HCT116 (cell line): ENCODE results near the gene UTRN. TPM values are rescaled to one million over a fixed set of nuclear protein-coding genes. Genes with fewer than 3 reads are reported as not detected.

ENCODE experiments used
- ATAC-seq: fragments of 200-7000 bp; cut with Tn5 transposase; 2 replicates; pipeline ENCODE4 v1.9.1; 2020; ENCODE audit warnings: mild to moderate bottlenecking, moderate library complexity
- BruUV-seq: library from RNA; stranded (reverse); fragments of 400-500 nt; replicated peaks from 2 replicates; lab custom pipeline; 2021; lab: Mats Ljungman, UMichigan
- CTCF ChIA-PET: fragments of 300-600 bp; sonication (Branson Sonifier 250); formaldehyde crosslinking; loops from one replicate; lab custom pipeline; 2021; ENCODE audit warnings: antibody characterized with exemption; lab: Charles Lee
- POLR2A ChIA-PET: fragments of 300-600, 350-600 bp; sonication (Branson Sonifier 250); formaldehyde crosslinking; loops from one replicate; lab custom pipeline; 2021; ENCODE audit warnings: antibody characterized with exemption; lab: Charles Lee
- RAD21 ChIA-PET, 2 experiments: fragments of 300-600 bp; sonication (Branson Sonifier 250); formaldehyde crosslinking; loops; one replicate each; lab custom pipeline; 2023; ENCODE audit warnings: low total read pairs in 2 of 2; ENCODE audit not compliant: uncharacterized antibody in 2 of 2, unreplicated experiment in 2 of 2, low non-redundant PET in 1 of 2; lab: Charles Lee
- DNase-seq: peaks from one replicate; pipeline ENCODE4 v3.0.0-alpha.2; 2010; ENCODE audit warnings: low read depth, low spot score
- H2AFZ ChIP-seq: fragments of 200-600 bp; shearing (Covaris generic), sonication (generic); 2 replicates; pipeline ENCODE4 v1.6.1; 2017; ENCODE audit warnings: low read depth, mixed run types, mixed read lengths, antibody characterized with exemption, low read length; ENCODE audit not compliant: poor library complexity, severe bottlenecking
- H3K27ac ChIP-seq: 2 replicates; pipeline ENCODE4 v1.5.1; 2012; ENCODE audit warnings: low read depth, low read length
- H3K27me3 ChIP-seq: fragments of 200-600 bp; sonication (generic); 2 replicates; pipeline ENCODE4 v1.6.1; 2016; ENCODE audit warnings: mixed run types, low read length, mixed read lengths; ENCODE audit not compliant: insufficient read depth
- H3K36me3 ChIP-seq, 2 experiments: fragments of 200-500 bp in 1 of 2; fragments of 200-600 bp in 1 of 2; sonication (Bioruptor generic) in 1 of 2; sonication (generic) in 1 of 2; 2 replicates each; pipeline versions ENCODE4 v1.5.1 to v1.6.1; 2014 to 2016; ENCODE audit warnings: low read length in 2 of 2, inconsistent platforms in 1 of 2, mixed read lengths in 1 of 2, mixed run types in 1 of 2; ENCODE audit not compliant: insufficient read depth in 2 of 2, control insufficient read depth in 1 of 2
- H3K4me1 ChIP-seq, 2 experiments: fragments of 200-600 bp in 1 of 2; sonication (generic) in 1 of 2; 2 replicates each; pipeline versions ENCODE4 v1.5.1 to v1.6.1; 2012 to 2017; ENCODE audit warnings: low read length in 2 of 2, inconsistent platforms in 1 of 2, mild to moderate bottlenecking in 1 of 2, mixed read lengths in 1 of 2, mixed run types in 1 of 2, moderate library complexity in 1 of 2; ENCODE audit not compliant: insufficient read depth in 2 of 2, control insufficient read depth in 1 of 2
- H3K4me2 ChIP-seq: fragments of 200-600 bp; sonication (generic); 2 replicates; pipeline ENCODE4 v1.6.1; 2017; ENCODE audit warnings: mixed run types, low read length, mixed read lengths
- H3K4me3 ChIP-seq, 2 experiments: fragments of 200-600 bp in 1 of 2; sonication (generic) in 1 of 2; replicated peaks in 1 of 2; 2 replicates each; pipeline ENCODE4 v1.5.1; 2011 to 2016; ENCODE audit warnings: low read length in 2 of 2, control low read depth in 1 of 2, low read depth in 1 of 2, mild to moderate bottlenecking in 1 of 2, mixed read lengths in 1 of 2, mixed run types in 1 of 2
- H3K79me2 ChIP-seq: fragments of 200-600 bp; sonication (generic); 2 replicates; pipeline ENCODE4 v1.6.1; 2017; ENCODE audit warnings: mild to moderate bottlenecking, mixed run types, low read length, moderate library complexity, mixed read lengths; ENCODE audit not compliant: insufficient read depth
- H3K9ac ChIP-seq: fragments of 200-600 bp; sonication (generic); 2 replicates; pipeline ENCODE4 v1.6.1; 2016; ENCODE audit warnings: low read length, mixed read lengths
- H3K9me2 ChIP-seq: fragments of 200-600 bp; sonication (generic), shearing (Covaris generic); 2 replicates; pipeline ENCODE4 v1.6.1; 2017; ENCODE audit warnings: mixed run types, mild to moderate bottlenecking, moderate library complexity; ENCODE audit not compliant: insufficient read depth
- H3K9me3 ChIP-seq, 2 experiments: fragments of 200-500 bp in 1 of 2; fragments of 200-600 bp in 1 of 2; sonication (Bioruptor generic) in 1 of 2; sonication (generic) in 1 of 2; 2 replicates each; pipeline ENCODE4 v1.6.1; 2014 to 2017; ENCODE audit warnings: low read length in 2 of 2, mixed read lengths in 2 of 2, inconsistent platforms in 1 of 2, low read depth in 1 of 2, mild to moderate bottlenecking in 1 of 2, mixed run types in 1 of 2, moderate library complexity in 1 of 2; ENCODE audit not compliant: control insufficient read depth in 1 of 2, insufficient read depth in 1 of 2
- H4K20me1 ChIP-seq: fragments of 200-600 bp; sonication (generic), shearing (Covaris generic); 2 replicates; pipeline ENCODE4 v1.6.1; 2017; ENCODE audit warnings: mixed run types, mild to moderate bottlenecking, moderate library complexity; ENCODE audit not compliant: insufficient read depth
- CBX3 ChIP-seq: IDR thresholded peaks from 2 replicates; pipeline ENCODE4 v1.6.1; 2012; ENCODE audit warnings: low read depth
- CEBPB ChIP-seq: IDR thresholded peaks from 2 replicates; pipeline ENCODE4 v1.6.1; 2012; ENCODE audit warnings: low read depth
- EGR1 ChIP-seq: IDR thresholded peaks from 2 replicates; pipeline ENCODE4 v1.6.1; 2012; ENCODE audit warnings: low read depth
- ELF1 ChIP-seq: IDR thresholded peaks from 2 replicates; pipeline ENCODE4 v1.6.1; 2012; ENCODE audit warnings: low read depth, borderline replicate concordance
- EZH2 ChIP-seq: fragments of 200-600 bp; sonication (generic); IDR thresholded peaks from 2 replicates; pipeline ENCODE4 v1.6.1; 2017; ENCODE audit warnings: antibody characterized with exemption, mixed run types
- FOSL1 ChIP-seq: IDR thresholded peaks from 2 replicates; pipeline ENCODE4 v1.6.1; 2012; ENCODE audit warnings: low read depth
- JUND ChIP-seq: IDR thresholded peaks from 2 replicates; pipeline ENCODE4 v1.6.1; 2012
- RAD21 ChIP-seq: IDR thresholded peaks from 2 replicates; pipeline ENCODE4 v1.6.1; 2012; ENCODE audit warnings: low read depth, mild to moderate bottlenecking
- SIN3A ChIP-seq: IDR thresholded peaks from 2 replicates; pipeline ENCODE4 v1.6.1; 2012; ENCODE audit warnings: low read depth
- SP1 ChIP-seq: IDR thresholded peaks from 2 replicates; pipeline ENCODE4 v1.6.1; 2012; ENCODE audit warnings: low read depth
- TCF7L2 ChIP-seq: IDR thresholded peaks from 2 replicates; pipeline ENCODE4 v1.7.0; 2011; ENCODE audit warnings: borderline replicate concordance, inconsistent platforms; ENCODE audit not compliant: insufficient read depth, insufficient read length; ENCODE audit errors: extremely low read depth
- YY1 ChIP-seq: IDR thresholded peaks from 2 replicates; pipeline ENCODE4 v1.6.1; 2011; ENCODE audit warnings: low read length, low read depth, moderate library complexity, mild to moderate bottlenecking; ENCODE audit not compliant: insufficient replicate concordance; ENCODE audit errors: extremely low read depth
- intact Hi-C: fragments of 100-400 bp; cut with micrococcal nuclease; formaldehyde crosslinking; loops from 2 replicates; pipeline ENCODE4 v1.10.0; 2022
- total RNA-seq: library from RNA; stranded (reverse); gene quantifications from one replicate; pipeline ENCODE4 v1.2.1, GENCODE V29; 2021; ENCODE audit not compliant: unreplicated experiment
- TF ChIP-seq, protein P1 (sequence below): IDR thresholded peaks from 2 replicates; pipeline ENCODE4 v1.6.1; 2012; ENCODE audit warnings: low read depth
- TF ChIP-seq, protein P2 (sequence below): IDR thresholded peaks from 2 replicates; pipeline ENCODE4 v1.6.1; 2012

The UTRN gene
- total RNA-seq, 1 experiment from 2014 or later, result 28.4 TPM

DNA sequence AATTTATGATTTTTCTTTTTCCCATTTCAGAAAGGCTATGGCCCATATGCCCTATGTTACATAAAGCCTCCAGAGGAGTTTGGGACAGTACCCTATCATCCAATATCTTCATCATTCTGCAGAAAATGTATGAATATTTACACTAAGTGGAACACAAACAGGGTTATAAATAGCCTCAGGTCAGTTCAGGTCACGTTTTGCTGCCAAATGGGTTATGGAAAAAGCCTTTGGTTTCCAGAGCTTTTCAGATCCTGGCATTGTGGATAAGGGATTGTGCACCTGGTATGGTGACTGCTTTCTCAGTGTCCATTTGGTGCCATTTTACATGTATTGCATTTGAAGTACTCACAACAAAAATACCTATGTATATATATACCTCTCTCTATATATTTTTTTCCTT is 29.4 kb downstream of the UTRN start:
- TF ChIP-seq, protein P1, sequence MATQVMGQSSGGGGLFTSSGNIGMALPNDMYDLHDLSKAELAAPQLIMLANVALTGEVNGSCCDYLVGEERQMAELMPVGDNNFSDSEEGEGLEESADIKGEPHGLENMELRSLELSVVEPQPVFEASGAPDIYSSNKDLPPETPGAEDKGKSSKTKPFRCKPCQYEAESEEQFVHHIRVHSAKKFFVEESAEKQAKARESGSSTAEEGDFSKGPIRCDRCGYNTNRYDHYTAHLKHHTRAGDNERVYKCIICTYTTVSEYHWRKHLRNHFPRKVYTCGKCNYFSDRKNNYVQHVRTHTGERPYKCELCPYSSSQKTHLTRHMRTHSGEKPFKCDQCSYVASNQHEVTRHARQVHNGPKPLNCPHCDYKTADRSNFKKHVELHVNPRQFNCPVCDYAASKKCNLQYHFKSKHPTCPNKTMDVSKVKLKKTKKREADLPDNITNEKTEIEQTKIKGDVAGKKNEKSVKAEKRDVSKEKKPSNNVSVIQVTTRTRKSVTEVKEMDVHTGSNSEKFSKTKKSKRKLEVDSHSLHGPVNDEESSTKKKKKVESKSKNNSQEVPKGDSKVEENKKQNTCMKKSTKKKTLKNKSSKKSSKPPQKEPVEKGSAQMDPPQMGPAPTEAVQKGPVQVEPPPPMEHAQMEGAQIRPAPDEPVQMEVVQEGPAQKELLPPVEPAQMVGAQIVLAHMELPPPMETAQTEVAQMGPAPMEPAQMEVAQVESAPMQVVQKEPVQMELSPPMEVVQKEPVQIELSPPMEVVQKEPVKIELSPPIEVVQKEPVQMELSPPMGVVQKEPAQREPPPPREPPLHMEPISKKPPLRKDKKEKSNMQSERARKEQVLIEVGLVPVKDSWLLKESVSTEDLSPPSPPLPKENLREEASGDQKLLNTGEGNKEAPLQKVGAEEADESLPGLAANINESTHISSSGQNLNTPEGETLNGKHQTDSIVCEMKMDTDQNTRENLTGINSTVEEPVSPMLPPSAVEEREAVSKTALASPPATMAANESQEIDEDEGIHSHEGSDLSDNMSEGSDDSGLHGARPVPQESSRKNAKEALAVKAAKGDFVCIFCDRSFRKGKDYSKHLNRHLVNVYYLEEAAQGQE, result no peak
- TF ChIP-seq SIN3A (no peak), SP1 (no peak), CBX3 (no peak), CEBPB (no peak), TCF7L2 (no peak), FOSL1 (no peak), ELF1 (no peak), EZH2 (no peak), RAD21 (no peak), JUND (no peak), YY1 (no peak), EGR1 (no peak)
- TF ChIP-seq, protein P2, sequence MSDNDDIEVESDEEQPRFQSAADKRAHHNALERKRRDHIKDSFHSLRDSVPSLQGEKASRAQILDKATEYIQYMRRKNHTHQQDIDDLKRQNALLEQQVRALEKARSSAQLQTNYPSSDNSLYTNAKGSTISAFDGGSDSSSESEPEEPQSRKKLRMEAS, result no peak
- TF ChIP-seq, all 23 proteins: peak for 0
- Histone ChIP-seq H3K36me3 (no peaks in the 10 kb centered on the region), H3K27ac (no peak overlapping the region), H3K4me2 (no peak overlapping the region), H3K9me3 (no peaks in the 10 kb centered on the region), H3K4me1 (peaks cover 0 to 6% of the 10 kb centered on the region in 2 experiments; a peak in 1 of 4 replicates), H3K4me3 (no peak overlapping the region), H3K79me2 (no peaks in the 10 kb centered on the region), H3K9me2 (no peaks in the 10 kb centered on the region), H3K27me3 (no peaks in the 10 kb centered on the region), H4K20me1 (no peaks in the 10 kb centered on the region), H3K9ac (no peak overlapping the region), H2AFZ (no peak overlapping the region)
- RAD21 ChIA-PET, result no interaction called here
- intact Hi-C loops, result no loop called here
- no peak for ATAC-seq
- CTCF ChIA-PET, result no interaction called here
- DNase-seq, result no peak
- POLR2A ChIA-PET, result no interaction called here
- BruUV-seq, result no TSS peak
